Measurements from ENCODE around the gene KIFC3.

DNA sequence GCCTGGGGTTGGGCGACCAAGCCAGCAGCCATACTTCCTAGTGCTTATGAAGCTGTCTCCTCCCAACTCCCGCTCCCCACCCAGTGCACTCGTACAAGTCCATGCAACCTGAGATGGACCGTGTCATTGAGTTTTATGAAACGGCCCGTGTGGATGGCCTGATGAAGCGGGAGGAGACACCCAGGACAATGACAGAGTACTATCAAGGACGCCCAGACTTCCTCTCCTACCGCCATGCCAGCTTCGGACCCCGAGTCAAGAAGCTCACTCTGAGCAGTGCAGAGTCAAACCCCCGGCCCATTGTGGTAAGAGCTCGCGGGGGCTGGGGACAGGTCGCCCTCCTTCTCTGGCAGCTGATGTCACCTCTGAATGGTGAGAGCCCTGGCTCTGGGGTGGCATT lies 77.8 kb downstream of the KIFC3 start:
- TF ChIP-seq CTCF (conservative IDR thresholded peaks at IDR 0.05; ENCODE audit: low read depth, low read length) (no peak), EZH2 (IDR thresholded peaks at IDR 0.05; ENCODE audit: low read length, unreplicated experiment) (no peak)

All from PC-3 (cell line).